NCI-H1930 (cell line): Measurements from ENCODE around the gene ASB12.
"Not testable (repeated sequence)": the region's sequence is repeated elsewhere in the genome, so short reads cannot be mapped to it uniquely, and the experiment has no call there.

Experiments used
- DNase-seq, 2 experiments: peaks; one replicate each; lab custom pipeline; 2025; lab: John Stamatoyannopoulos, UW

The ASB12 gene

GRCh38 chrX:64230123-64230970, at the start of gene ASB12:
ASB12 (minus strand) TSS chrX:64230607; CDS start chrX:64225650, 4,957 bp downstream.
- no peak for DNase-seq

- DNase-seq: no peak
Measured at GRCh38 chrX:64265265-64265664, 34.9 kb upstream of the ASB12 start.

- no peak for DNase-seq
Measured at GRCh38 chrX:64229154-64229553, 1.3 kb downstream of the ASB12 start.

GRCh38 chrX:64218023-64218422, 12.4 kb downstream of the ASB12 start:
- DNase-seq: no peak

GRCh38 chrX:64213989-64214388, 16.4 kb downstream of the ASB12 start:
- not testable (repeated sequence) for DNase-seq

- DNase-seq: no peak
Measured at GRCh38 chrX:64206556-64207162, 23.7 kb downstream of the ASB12 start.

GRCh38 chrX:64205735-64206501, 24.5 kb downstream of the ASB12 start:
- DNase-seq: peak; percentile 58 to 65

GRCh38 chrX:64205441-64205734, 25.0 kb downstream of the ASB12 start, which contains the start of gene AMER1:
AMER1 (minus strand) TSS chrX:64205708; CDS start chrX:64193286, 12,422 bp downstream.
- DNase-seq: no peak

GRCh38 chrX:64204701-64205440, 25.5 kb downstream of the ASB12 start:
- DNase-seq: no peak

- no peak for DNase-seq
Measured at GRCh38 chrX:64204252-64204651, 26.2 kb downstream of the ASB12 start.

GRCh38 chrX:64202808-64203325, 27.5 kb downstream of the ASB12 start:
- no peak for DNase-seq

- DNase-seq: no peak
Measured at GRCh38 chrX:64198036-64198435, 32.4 kb downstream of the ASB12 start.

- no peak for DNase-seq
Measured at GRCh38 chrX:64196606-64197005, 33.8 kb downstream of the ASB12 start.

GRCh38 chrX:64195862-64196261, 34.5 kb downstream of the ASB12 start:
- DNase-seq: no peak

- no peak for DNase-seq
Measured at GRCh38 chrX:64192673-64193072, 37.7 kb downstream of the ASB12 start.

GRCh38 chrX:64192040-64192439, 38.4 kb downstream of the ASB12 start:
- DNase-seq: no peak

GRCh38 chrX:64191281-64192010, 39.0 kb downstream of the ASB12 start:
- DNase-seq: no peak

- no peak for DNase-seq
Measured at GRCh38 chrX:64190136-64190740, 40.2 kb downstream of the ASB12 start.

- DNase-seq: no peak
Measured at GRCh38 chrX:64188901-64189300, 41.5 kb downstream of the ASB12 start.

- DNase-seq: no peak
Measured at GRCh38 chrX:64187762-64188150, 42.7 kb downstream of the ASB12 start.
